GM19463 (cell line): ENCODE measurements around the gene TRMT2A.

Source experiments
- ATAC-seq: cut with Tn5 transposase; IDR thresholded peaks from one replicate; pipeline ENCODE4 v1.9.1; 2021; ENCODE audit warnings: mild to moderate bottlenecking, moderate library complexity; ENCODE audit not compliant: unreplicated experiment

The TRMT2A gene

GRCh38 chr22:20123366-20124082, 6.5 kb upstream of the TRMT2A start:
- no peak for ATAC-seq

- no peak for ATAC-seq
Measured at GRCh38 chr22:20121856-20122415, 4.9 kb upstream of the TRMT2A start.

GRCh38 chr22:20118300-20119020, 1.4 kb upstream of the TRMT2A start:
- ATAC-seq = no peak

DNA sequence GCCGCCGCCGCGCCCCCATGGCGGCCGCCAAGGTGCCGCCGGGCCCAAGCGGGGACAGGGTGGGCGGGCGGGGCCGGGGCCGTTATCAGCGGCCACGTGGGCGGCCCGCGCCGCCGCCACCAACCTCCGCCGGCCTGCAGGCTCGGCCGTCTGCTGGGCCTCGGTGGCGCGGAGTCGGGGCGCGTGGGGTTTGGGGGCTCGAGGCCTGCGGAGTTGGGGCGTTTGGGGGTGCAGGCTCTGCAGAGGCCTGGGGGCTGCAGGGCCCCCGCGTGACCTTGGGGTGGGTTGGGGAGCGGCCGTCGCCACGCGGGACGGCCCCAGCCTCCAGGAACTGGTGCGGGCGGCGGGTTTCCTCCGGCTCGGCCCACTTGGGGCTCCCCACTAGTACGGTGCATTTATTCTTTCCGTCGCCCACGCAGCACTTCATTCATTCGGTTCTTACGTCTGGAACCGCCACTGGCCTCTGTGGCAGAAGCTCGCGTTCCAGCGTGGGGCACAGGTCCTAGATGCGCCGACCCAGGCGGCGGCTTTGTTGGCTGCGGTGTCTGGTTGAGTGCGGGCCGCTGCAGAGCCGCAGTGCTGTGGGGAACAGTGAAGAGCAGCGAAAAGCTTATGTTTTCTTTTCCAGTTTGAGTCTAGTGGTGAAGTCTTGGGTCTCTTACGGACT, 740 bp upstream of the TRMT2A start:
- peak; percentile 2 for ATAC-seq

GRCh38 chr22:20116376-20116950, 563 bp downstream of the TRMT2A start:
- no peak for ATAC-seq

GRCh38 chr22:20115691-20116375, 1.2 kb downstream of the TRMT2A start, which contains the start of gene RANBP1:
RANBP1 (plus strand) TSS chr22:20116104; CDS start chr22:20116185, 81 bp downstream.
- ATAC-seq = no peak

GRCh38 chr22:20114506-20115475, 2.2 kb downstream of the TRMT2A start:
- ATAC-seq = no peak

DNA sequence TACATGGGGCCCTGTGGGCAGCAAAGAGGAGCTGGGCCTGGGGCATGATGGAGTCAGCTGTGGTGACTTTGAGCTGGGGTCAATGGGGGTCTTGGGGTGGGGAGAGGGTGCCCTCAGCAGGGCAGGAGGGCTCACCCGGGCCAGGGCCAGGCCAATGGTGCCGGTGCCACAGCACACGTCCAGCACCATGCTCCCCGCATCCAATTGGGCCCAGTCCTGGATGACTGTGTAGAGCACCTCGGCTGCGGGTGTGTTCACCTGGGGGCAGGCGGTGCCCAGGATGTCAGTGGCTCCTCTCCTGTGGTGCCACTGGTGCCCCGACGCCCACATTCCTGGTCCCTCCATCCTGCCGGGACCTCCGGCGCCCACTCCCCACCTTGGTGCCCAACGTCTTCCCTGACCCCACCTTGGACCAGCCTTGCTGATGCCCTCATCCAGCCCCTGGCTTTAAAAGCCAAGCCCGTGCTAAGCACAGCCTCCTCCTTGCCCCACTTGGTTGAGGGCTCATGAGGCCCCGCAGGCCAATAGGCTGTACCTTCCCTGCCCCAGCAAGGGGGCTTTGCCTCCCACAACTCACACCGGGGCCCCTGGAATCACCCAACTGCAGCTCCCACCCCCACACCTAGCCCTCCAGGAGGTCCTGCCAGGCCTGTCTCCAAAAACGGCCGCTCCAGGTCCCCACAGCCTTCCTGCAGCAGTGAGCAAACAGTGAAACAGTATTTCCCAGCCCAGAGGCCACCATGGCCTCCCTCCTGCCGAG, 3.3 kb downstream of the TRMT2A start:
- ATAC-seq = no peak

GRCh38 chr22:20112623-20113511, 4.2 kb downstream of the TRMT2A start:
- ATAC-seq = no peak

GRCh38 chr22:20111689-20112622, 5.1 kb downstream of the TRMT2A start:
- no peak for ATAC-seq

DNA sequence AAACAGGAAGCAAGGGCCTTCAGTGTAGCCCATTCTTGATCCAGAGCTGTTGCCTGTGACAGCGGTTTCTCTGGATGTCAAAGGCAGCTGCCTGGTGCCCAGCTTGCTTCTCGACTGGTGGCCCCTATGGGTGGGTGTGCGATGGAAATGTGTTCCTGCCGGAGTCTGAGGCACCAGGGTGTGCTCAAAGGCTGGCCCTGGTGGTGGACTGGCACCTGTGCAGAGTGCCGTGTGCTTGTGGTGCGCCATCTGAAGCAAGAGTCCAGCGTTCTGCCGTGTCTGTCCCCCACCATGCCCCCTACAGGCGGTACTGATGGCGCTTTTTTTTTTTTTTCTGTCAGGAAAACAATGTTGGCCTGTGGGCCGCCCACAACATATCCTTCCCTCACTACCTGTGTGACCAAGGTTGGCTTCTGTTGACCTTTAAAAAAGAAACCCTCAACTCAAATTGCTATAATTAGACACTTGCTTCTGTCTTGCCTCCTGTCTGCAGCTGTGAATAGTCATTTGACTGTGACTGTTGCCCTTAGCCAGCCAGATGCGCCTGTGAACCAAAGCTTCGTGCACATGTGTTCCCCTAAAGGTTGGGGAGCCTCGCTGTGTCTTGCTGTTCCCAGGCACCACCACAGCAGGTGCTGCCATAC, 5.9 kb downstream of the TRMT2A start:
- ATAC-seq = no peak

- no peak for ATAC-seq
Measured at GRCh38 chr22:20110359-20110985, 6.6 kb downstream of the TRMT2A start.

DNA sequence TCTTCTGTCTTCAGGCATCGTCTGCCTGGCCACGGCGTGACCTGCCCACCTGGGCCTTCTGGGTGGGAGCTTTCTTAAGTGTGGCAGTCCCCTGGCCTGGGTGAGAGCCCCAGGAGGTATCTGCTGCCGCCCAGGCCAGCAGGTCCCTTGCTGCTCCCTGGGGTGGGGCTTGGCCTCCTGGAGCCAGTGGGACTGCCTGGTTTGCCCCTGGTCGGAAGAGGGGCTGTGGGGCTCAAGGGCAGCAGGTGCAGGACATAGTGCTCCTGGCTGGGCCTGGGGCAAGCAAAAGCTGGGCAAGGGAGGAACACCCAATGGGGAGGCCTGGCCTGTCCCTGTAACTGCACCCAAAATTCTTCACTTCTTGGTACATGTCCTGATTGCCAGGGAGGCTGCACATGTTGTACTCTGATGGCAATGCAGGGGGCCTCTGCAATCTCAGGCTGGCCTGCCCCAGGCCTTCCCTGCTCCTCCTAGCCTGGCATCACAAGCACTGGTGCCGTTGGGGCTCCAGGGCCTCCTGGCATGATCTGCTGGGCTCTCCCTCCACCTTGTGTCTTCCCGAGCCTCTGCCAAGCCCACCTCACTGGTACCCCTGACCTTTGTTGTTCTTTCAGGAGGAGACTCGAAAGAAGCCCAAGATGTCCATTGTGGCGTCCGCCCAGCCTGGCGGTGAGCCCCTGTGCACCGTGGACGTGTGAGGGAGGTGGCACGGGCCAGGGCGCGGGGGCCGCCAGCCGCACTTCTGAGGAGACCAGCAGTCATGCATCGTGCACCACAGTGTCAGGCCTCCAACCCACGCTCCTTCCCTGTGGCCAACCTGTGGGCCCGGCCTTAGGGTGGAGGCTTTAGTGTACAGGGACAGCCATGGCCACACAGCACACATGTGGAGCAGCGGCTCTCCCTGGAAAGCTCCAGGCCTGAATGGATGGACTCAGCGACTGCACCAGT, 7.3 kb downstream of the TRMT2A start:
- no peak for ATAC-seq

DNA sequence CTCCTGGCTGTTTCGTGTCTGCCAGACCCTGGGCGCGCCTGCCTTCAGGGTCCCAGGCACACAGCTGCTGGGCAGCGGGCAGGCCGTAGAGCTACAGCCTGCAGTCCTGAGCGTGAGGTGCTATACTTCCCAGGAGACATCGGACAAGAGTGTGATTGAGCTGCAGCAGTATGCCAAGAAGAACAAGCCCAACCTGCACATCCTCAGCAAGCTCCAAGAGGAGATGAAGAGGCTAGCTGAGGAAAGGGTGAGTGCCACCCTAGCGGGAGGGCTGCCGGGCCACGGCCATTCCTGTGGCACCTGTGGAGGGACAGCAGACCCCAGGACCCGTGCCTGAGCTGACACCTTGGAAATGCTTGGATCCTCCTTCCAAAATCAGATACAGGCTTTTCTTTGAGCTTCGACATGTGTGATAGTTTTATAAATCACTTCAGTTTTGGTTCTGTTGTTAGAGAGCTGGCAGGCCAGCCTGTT, 8.2 kb downstream of the TRMT2A start:
- ATAC-seq = no peak
